Subcutaneous adipose tissue (tissue), 4 donors: ENCODE data around the gene FFAR4. TPM values are rescaled to one million over a fixed set of nuclear protein-coding genes. Genes with fewer than 3 reads are reported as not detected.

Experiments used
- total RNA-seq, 4 donors: library from RNA; depleted of rRNA; stranded (reverse); fragments of >200 nt; gene quantifications; one replicate each; pipeline ENCODE4 v1.1.0, GENCODE V29; 2016
- TF ChIP-seq, protein P1 (sequence below): fragments of 450-650 bp; IDR thresholded peaks from one replicate; pipeline ENCODE4 v1.5.1; 2016; ENCODE audit warnings: low read depth, mild to moderate bottlenecking, control low read depth, antibody characterized with exemption, moderate library complexity

The FFAR4 gene
- total RNA-seq, 4 donors from 2014 or later, result 1.1 to 5.8 (median 1.7) TPM

GRCh38 chr10:93573924-93574323 lies 7.5 kb downstream of the FFAR4 start:
- TF ChIP-seq, protein P1, sequence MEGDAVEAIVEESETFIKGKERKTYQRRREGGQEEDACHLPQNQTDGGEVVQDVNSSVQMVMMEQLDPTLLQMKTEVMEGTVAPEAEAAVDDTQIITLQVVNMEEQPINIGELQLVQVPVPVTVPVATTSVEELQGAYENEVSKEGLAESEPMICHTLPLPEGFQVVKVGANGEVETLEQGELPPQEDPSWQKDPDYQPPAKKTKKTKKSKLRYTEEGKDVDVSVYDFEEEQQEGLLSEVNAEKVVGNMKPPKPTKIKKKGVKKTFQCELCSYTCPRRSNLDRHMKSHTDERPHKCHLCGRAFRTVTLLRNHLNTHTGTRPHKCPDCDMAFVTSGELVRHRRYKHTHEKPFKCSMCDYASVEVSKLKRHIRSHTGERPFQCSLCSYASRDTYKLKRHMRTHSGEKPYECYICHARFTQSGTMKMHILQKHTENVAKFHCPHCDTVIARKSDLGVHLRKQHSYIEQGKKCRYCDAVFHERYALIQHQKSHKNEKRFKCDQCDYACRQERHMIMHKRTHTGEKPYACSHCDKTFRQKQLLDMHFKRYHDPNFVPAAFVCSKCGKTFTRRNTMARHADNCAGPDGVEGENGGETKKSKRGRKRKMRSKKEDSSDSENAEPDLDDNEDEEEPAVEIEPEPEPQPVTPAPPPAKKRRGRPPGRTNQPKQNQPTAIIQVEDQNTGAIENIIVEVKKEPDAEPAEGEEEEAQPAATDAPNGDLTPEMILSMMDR, result no peak

- TF ChIP-seq, protein P1, result no peak
Observed at GRCh38 chr10:93576888-93577287, 10.4 kb downstream of the FFAR4 start.

DNA sequence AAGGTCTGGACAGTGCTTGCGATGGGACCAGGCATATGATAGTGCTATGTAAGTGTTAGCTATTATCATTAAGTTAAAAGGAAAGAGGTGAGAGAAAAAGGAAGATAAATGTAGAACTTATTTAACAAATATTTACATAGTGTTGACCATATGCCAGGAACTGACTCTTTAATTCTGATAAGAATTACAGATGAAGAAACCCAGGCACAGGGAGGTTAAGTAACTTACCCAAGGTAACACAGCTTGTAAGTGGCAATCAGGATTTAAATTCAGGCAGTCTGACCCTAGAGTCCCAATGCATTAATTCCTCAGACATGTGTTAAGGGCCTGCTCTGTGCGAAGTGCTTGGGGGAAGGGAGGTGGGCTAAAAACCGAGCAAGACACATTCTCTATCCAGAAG lies 11.1 kb downstream of the FFAR4 start:
- TF ChIP-seq, protein P1, result no peak

DNA sequence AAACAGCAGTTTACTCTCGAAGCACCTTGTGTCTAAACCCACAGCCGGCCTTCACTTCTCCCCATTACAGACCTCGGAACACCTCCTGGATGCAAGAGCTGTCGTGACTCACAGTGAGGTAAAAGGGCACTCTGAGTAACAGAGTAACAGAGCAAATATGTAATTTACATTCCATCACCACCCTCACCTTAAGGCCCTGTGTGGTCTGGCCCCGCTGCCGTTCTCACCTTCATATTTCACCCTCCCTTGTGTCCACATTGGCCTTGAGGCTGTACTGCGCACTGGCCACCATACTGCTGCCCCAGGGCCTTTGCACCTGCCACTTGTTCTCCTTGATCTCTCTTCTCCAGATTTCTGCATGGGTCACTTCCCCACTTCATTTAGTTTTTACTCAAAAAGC lies 12.6 kb downstream of the FFAR4 start:
- TF ChIP-seq, protein P1, result no peak

GRCh38 chr10:93579985-93580711 lies 13.7 kb downstream of the FFAR4 start:
- TF ChIP-seq, protein P1, result no peak

DNA sequence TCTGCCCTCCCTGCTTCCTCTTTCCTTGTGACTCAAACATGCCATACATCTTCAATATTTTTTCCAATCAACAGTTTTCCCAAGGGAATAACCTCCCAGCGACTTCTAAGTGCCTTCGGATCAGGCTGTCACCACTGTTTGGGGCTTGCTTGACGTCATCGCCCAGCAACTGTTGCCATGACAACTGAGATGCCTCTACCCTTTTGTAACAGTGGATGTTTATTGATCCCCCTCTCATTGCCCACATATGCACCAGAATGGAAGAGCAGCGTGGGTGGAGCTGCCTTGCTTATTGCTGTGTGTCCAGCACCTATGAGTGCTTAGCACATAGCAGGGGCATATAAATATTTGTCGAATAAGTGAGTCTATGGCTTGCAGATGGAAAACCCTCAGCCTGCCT lies 14.4 kb downstream of the FFAR4 start:
- TF ChIP-seq, protein P1, result no peak

DNA sequence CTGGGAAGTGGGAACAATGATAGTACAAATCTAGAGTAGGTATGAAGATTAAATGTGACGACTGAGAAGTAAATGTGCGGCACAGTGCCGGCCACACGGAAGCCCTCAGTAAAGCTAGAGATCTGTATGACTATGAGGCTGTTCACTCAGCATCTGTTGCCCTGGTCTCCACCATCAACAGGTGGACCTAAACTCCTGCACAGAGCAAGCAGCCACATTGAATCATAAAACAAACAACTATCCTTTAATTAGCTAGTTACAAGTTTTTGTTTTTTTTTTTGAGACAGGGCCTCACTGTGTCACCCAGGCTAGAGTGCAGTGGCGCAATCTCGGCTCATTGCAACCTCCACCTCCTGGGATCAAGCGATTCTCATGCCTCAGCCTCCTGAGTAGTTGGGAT lies 18.0 kb downstream of the FFAR4 start:
- TF ChIP-seq, protein P1, result no peak
